ENCODE data around the gene DPAGT1. TPM values are rescaled to one million over a fixed set of nuclear protein-coding genes. Genes with fewer than 3 reads are reported as not detected.

Gene DPAGT1
- total RNA-seq, 4 donors from 2014 or later: 2.8 to 30.6 (median 16.9) TPM

- Histone ChIP-seq H3K36me3 (no peaks in the 10 kb centered on the region), H3K27ac (no peak overlapping the region), H3K27me3 (no peaks in the 10 kb centered on the region), H3K4me1 (peaks cover 4 to 13% of the 10 kb centered on the region in 2 donors), H3K9me3 (no peaks in the 10 kb centered on the region), H3K4me3 (no peak overlapping the region)
- no peak for DNase-seq
- no peak for TF ChIP-seq POLR2A (IDR thresholded peaks at IDR 0.05)
- TF ChIP-seq CTCF (IDR thresholded peaks at IDR 0.05): no peak
- intact Hi-C loops (cut with DNase I; ENCODE audit: low total_unique reads): no loop called here
These were observed 49.4 kb downstream of the DPAGT1 start for GRCh38 chr11:119052163-119052814.

- H3K4me3 ChIP-seq: no peak overlapping the region
- H3K36me3 ChIP-seq: no peaks in the 10 kb centered on the region
- H3K4me1 ChIP-seq: peaks cover 4 to 13% of the 10 kb centered on the region in 2 donors
- no peaks in the 10 kb centered on the region for H3K9me3 ChIP-seq
- H3K27ac ChIP-seq: no peak overlapping the region
- TF ChIP-seq POLR2A (IDR thresholded peaks at IDR 0.05): no peak
- no peak for TF ChIP-seq CTCF (IDR thresholded peaks at IDR 0.05)
- H3K27me3 ChIP-seq: no peaks in the 10 kb centered on the region
- intact Hi-C loops (cut with DNase I; ENCODE audit: low total_unique reads): no loop called here
- no peak for DNase-seq
These were observed 50.1 kb downstream of the DPAGT1 start for GRCh38 chr11:119051440-119052162.

- intact Hi-C loops (cut with DNase I; ENCODE audit: low total_unique reads): no loop called here
- no peaks in the 10 kb centered on the region for H3K27me3 ChIP-seq
- no peak for DNase-seq
- TF ChIP-seq POLR2A (IDR thresholded peaks at IDR 0.05) (no peak), CTCF (IDR thresholded peaks at IDR 0.05) (no peak)
- H3K4me3 ChIP-seq: no peak overlapping the region
- no peak overlapping the region for H3K27ac ChIP-seq
- H3K4me1 ChIP-seq: no peaks in the 10 kb centered on the region
- no peaks in the 10 kb centered on the region for H3K9me3 ChIP-seq
- no peaks in the 10 kb centered on the region for H3K36me3 ChIP-seq
These were observed 52.6 kb downstream of the DPAGT1 start for GRCh38 chr11:119049081-119049480.

- Histone ChIP-seq H3K36me3 (no peaks in the 10 kb centered on the region), H3K27ac (no peak overlapping the region), H3K4me1 (no peaks in the 10 kb centered on the region), H3K9me3 (no peaks in the 10 kb centered on the region), H3K27me3 (no peaks in the 10 kb centered on the region), H3K4me3 (no peak overlapping the region)
- TF ChIP-seq CTCF (IDR thresholded peaks at IDR 0.05): no peak
- TF ChIP-seq POLR2A (IDR thresholded peaks at IDR 0.05): no peak
- DNase-seq: no peak
- intact Hi-C loops (cut with DNase I; ENCODE audit: low total_unique reads): no loop called here
These were observed 53.0 kb downstream of the DPAGT1 start for GRCh38 chr11:119048644-119049043.

- Histone ChIP-seq H3K27me3 (no peaks in the 10 kb centered on the region), H3K4me3 (no peak overlapping the region), H3K27ac (no peak overlapping the region), H3K36me3 (no peaks in the 10 kb centered on the region), H3K9me3 (no peaks in the 10 kb centered on the region), H3K4me1 (no peaks in the 10 kb centered on the region)
- DNase-seq: no peak
- TF ChIP-seq POLR2A (IDR thresholded peaks at IDR 0.05) (no peak), CTCF (IDR thresholded peaks at IDR 0.05) (no peak)
- intact Hi-C loops (cut with DNase I; ENCODE audit: low total_unique reads): no loop called here
These were observed 54.4 kb downstream of the DPAGT1 start for GRCh38 chr11:119047205-119047604.

Measured in uterus (tissue), 4 donors.